Calu3 (cell line): Measurements from ENCODE around the gene YIPF3. TPM values are rescaled to one million over a fixed set of nuclear protein-coding genes. Genes with fewer than 3 reads are reported as not detected.

Experiments used
- BruUV-seq: library from RNA; stranded (reverse); fragments of 400-500 nt; replicated peaks from 2 replicates; lab custom pipeline; 2021; lab: Mats Ljungman, UMichigan
- CTCF ChIA-PET: fragments of 300-600 bp; sonication (Branson Sonifier 250); formaldehyde crosslinking; loops from one replicate; lab custom pipeline; 2022; ENCODE audit warnings: antibody characterized with exemption; lab: Charles Lee
- DNase-seq: peaks from one replicate; pipeline ENCODE4 v3.0.0; 2022
- H3K27ac Mint-ChIP-seq: one replicate; pipeline ENCODE4 v1.8.0; 2022; ENCODE audit warnings: mixed read lengths; ENCODE audit not compliant: unreplicated experiment
- H3K27me3 Mint-ChIP-seq: one replicate; pipeline ENCODE4 v1.8.0; 2022; ENCODE audit warnings: mixed read lengths; ENCODE audit not compliant: unreplicated experiment
- H3K36me3 Mint-ChIP-seq: one replicate; pipeline ENCODE4 v1.8.0; 2022; ENCODE audit warnings: mild to moderate bottlenecking, moderate library complexity, mixed read lengths; ENCODE audit not compliant: insufficient read depth, unreplicated experiment
- H3K4me1 Mint-ChIP-seq: one replicate; pipeline ENCODE4 v1.8.0; 2022; ENCODE audit warnings: mild to moderate bottlenecking, low read depth, mixed read lengths; ENCODE audit not compliant: unreplicated experiment
- H3K4me3 Mint-ChIP-seq: one replicate; pipeline ENCODE4 v1.8.0; 2022; ENCODE audit warnings: mild to moderate bottlenecking, low read depth, moderate library complexity, mixed read lengths; ENCODE audit not compliant: unreplicated experiment
- H3K9me3 Mint-ChIP-seq: one replicate; pipeline ENCODE4 v1.8.0; 2022; ENCODE audit warnings: low read depth, mixed read lengths; ENCODE audit not compliant: unreplicated experiment
- intact Hi-C: fragments of 100-400 bp; cut with micrococcal nuclease; formaldehyde crosslinking; loops from one replicate; pipeline ENCODE4 v1.10.0; 2022; ENCODE audit not compliant: unreplicated experiment
- total RNA-seq: library from RNA; stranded (reverse); gene quantifications from 2 replicates; pipeline ENCODE4 v1.2.3, GENCODE V29; 2022
- TF ChIP-seq, protein P1 (sequence below): fragments of 200-600 bp; IDR thresholded peaks from one replicate; pipeline ENCODE4 v1.8.0; 2022; ENCODE audit warnings: antibody characterized with exemption; ENCODE audit not compliant: unreplicated experiment

The YIPF3 gene
- total RNA-seq, 1 experiment from 2014 or later = 127 TPM

- DNase-seq = no peak
- no peak overlapping the region for H3K27ac Mint-ChIP-seq
- TF ChIP-seq, protein P1, sequence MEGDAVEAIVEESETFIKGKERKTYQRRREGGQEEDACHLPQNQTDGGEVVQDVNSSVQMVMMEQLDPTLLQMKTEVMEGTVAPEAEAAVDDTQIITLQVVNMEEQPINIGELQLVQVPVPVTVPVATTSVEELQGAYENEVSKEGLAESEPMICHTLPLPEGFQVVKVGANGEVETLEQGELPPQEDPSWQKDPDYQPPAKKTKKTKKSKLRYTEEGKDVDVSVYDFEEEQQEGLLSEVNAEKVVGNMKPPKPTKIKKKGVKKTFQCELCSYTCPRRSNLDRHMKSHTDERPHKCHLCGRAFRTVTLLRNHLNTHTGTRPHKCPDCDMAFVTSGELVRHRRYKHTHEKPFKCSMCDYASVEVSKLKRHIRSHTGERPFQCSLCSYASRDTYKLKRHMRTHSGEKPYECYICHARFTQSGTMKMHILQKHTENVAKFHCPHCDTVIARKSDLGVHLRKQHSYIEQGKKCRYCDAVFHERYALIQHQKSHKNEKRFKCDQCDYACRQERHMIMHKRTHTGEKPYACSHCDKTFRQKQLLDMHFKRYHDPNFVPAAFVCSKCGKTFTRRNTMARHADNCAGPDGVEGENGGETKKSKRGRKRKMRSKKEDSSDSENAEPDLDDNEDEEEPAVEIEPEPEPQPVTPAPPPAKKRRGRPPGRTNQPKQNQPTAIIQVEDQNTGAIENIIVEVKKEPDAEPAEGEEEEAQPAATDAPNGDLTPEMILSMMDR = no peak
- no peaks in the 10 kb centered on the region for H3K9me3 Mint-ChIP-seq
- intact Hi-C loops = loop anchor here (1.0 to 2.0 kb wide), 3 partner anchors 52 to 243 kb away; no protein-coding TSS in a partner anchor
- CTCF ChIA-PET = interaction anchor here (0.8 to 3.4 kb wide), 13 partner anchors 8 to 243 kb away, joined by 3 to 18 read pairs (median 4); partner anchors contain the start of genes ABCC10 and ZNF318
- BruUV-seq = no TSS peak
- no peak overlapping the region for H3K4me3 Mint-ChIP-seq
- peaks cover 16% of the 10 kb centered on the region for H3K4me1 Mint-ChIP-seq
- peaks cover 27% of the 10 kb centered on the region for H3K27me3 Mint-ChIP-seq
- H3K36me3 Mint-ChIP-seq = peaks cover 69% of the 10 kb centered on the region
Measured at GRCh38 chr6:43506171-43506570, 10.6 kb downstream of the YIPF3 start.

DNA sequence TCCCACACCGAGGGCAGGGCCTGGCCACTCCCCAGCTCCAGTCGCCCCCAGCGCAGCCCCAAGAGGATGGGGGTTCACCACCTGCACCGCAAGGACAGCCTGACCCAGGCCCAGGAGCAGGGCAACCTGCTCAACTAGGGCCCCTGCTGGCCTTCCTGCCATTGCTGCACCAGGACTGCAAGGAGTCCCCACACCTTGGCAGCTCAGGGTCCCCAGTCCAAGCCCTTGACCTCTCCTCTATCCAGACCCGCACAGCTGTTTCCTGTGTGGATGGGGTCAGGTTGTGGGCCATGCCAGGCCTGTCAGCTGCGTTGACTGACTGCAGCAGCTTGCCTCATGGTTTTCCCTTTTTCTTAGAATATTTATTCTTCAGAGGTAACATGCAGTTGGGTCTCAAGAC is 11.0 kb downstream of the YIPF3 start:
- BruUV-seq = no TSS peak
- intact Hi-C loops = loop anchor here (1.0 to 2.0 kb wide), 3 partner anchors 51 to 243 kb away; no protein-coding TSS in a partner anchor
- peaks cover 27% of the 10 kb centered on the region for H3K27me3 Mint-ChIP-seq
- H3K36me3 Mint-ChIP-seq = peaks cover 68% of the 10 kb centered on the region
- CTCF ChIA-PET = interaction anchor here (0.8 to 3.4 kb wide), 4 partner anchors 11 to 242 kb away, joined by 3 to 18 read pairs (median 3); no protein-coding TSS in a partner anchor
- H3K27ac Mint-ChIP-seq = no peak overlapping the region
- TF ChIP-seq, protein P1 = no peak
- H3K4me3 Mint-ChIP-seq = no peak overlapping the region
- no peaks in the 10 kb centered on the region for H3K9me3 Mint-ChIP-seq
- peaks cover 16% of the 10 kb centered on the region for H3K4me1 Mint-ChIP-seq
- no peak for DNase-seq

DNA sequence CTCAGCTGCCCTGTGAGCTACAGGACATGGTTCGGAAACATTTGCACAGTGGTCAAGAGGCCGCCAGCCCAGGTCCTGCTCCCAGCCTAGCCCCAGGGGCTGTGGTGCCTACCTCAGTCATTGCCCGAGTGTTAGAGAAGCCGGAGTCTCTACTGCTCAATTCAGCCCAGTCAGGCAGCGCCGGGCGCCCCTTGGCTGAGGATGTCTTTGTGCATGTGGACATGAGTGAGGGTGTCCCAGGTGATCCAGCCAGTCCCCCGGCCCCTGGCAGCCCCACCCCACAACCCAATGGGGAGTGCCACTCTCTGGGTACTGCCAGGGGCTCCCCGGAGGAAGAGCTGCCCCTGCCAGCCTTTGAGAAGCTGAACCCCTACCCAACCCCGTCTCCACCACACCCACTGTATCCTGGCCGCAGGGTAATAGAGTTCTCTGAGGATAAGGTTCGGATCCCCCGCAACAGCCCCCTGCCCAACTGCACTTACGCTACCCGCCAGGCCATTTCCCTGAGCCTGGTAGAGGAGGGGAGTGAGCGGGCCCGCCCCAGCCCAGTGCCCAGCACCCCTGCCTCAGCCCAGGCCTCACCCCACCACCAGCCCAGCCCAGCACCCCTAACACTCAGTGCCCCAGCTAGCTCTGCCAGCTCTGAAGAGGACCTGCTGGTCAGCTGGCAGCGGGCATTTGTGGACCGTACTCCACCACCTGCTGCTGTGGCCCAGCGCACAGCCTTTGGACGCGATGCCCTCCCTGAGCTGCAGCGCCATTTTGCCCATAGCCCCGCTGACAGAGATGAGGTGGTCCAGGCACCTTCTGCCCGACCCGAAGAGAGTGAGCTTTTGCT is 11.8 kb downstream of the YIPF3 start:
- Mint-ChIP-seq H3K4me3 (no peak overlapping the region), H3K9me3 (no peaks in the 10 kb centered on the region), H3K36me3 (peaks cover 68% of the 10 kb centered on the region), H3K27ac (no peak overlapping the region), H3K27me3 (peaks cover 27% of the 10 kb centered on the region), H3K4me1 (peaks cover 16% of the 10 kb centered on the region)
- intact Hi-C loops = no loop called here
- DNase-seq = no peak
- TF ChIP-seq, protein P1 = no peak
- CTCF ChIA-PET = interaction anchor here (0.6 to 3.4 kb wide), 7 partner anchors 10 to 292 kb away, joined by 3 to 18 read pairs (median 3); partner anchors contain the start of genes POLR1C and YIPF3
- BruUV-seq = no TSS peak

DNA sequence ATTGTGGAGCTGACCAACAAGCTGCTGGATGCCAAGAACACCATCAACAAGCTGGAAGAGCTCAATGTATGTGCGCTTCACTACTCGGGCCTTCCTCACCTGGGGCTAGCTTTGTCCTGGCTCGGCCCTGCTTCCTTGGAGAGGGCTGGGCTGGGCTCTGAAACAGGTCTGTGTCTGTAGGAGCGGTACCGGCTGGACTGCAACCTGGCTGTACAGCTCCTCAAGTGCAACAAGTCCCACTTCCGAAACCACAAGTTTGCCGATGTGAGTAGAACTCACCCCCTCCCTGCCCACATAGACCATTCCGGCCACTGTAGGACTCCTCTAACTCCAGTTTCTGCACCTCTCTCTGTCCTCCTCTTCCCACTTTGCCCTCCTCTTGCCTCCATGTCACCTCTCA is 13.3 kb downstream of the YIPF3 start:
- no peak for DNase-seq
- TF ChIP-seq, protein P1 = no peak
- peaks cover 63% of the 10 kb centered on the region for H3K36me3 Mint-ChIP-seq
- H3K9me3 Mint-ChIP-seq = no peaks in the 10 kb centered on the region
- no peak overlapping the region for H3K4me3 Mint-ChIP-seq
- H3K4me1 Mint-ChIP-seq = peaks cover 7% of the 10 kb centered on the region
- CTCF ChIA-PET = interaction anchor here (1.1 kb wide), 1 partner anchor 134 kb away, joined by 5 read pairs; the partner anchor contains the start of gene ZNF318
- no TSS peak for BruUV-seq
- intact Hi-C loops = no loop called here
- no peak overlapping the region for H3K27ac Mint-ChIP-seq
- peaks cover 13% of the 10 kb centered on the region for H3K27me3 Mint-ChIP-seq
